ENCODE measurements around the gene BTLA. TPM values are rescaled to one million over a fixed set of nuclear protein-coding genes. Genes with fewer than 3 reads are reported as not detected.

Gene BTLA
- total and polyA plus RNA-seq, 2 of the 13 experiments (the other 11 are each of a cell fraction or from before 2014, with no cell fraction given), result not detected

- FAIRE-seq, result no peak
- H3K9ac ChIP-seq (ENCODE audit: insufficient read depth, low read depth, low read length), result no peak overlapping the region
- H3K4me3 ChIP-seq (replicated peaks in 1 of 3; ENCODE audit: insufficient read depth in 1 of 3, low read depth in 2 of 3, low read length in 3 of 3), result no peak overlapping the region
- no TSS peak for BruUV-seq (replicated peaks)
- no peaks in the 10 kb centered on the region for H3K36me3 ChIP-seq (replicated peaks in 1 of 2; ENCODE audit: control insufficient read depth in 1 of 2, insufficient read depth in 2 of 2, low read length in 2 of 2)
- CTCF ChIA-PET (ENCODE audit: low intra/inter-chr PET ratio, low total read pairs), result no interaction called here
- TF ChIP-seq GZF1 (CRISPR knock-in tag; IDR thresholded peaks at IDR 0.05) (peak; percentile 80; the same call in 1 of the 2 replicates), ZNF574 (CRISPR knock-in tag; IDR thresholded peaks at IDR 0.05) (no peak), PHB2 (IDR thresholded peaks at IDR 0.05; ENCODE audit: partially characterized antibody) (no peak), POLR2AphosphoS2 (IDR thresholded peaks at IDR 0.05; ENCODE audit: low read depth, low read length) (no peak)
- H3K27ac ChIP-seq (ENCODE audit: extremely low read length, insufficient read depth, low read length), result no peak overlapping the region
- intact Hi-C loops (cut with micrococcal nuclease; ENCODE audit: unreplicated experiment), result no loop called here
- no peaks in the 10 kb centered on the region for H3K79me2 ChIP-seq (ENCODE audit: insufficient read depth, low read length)
- no peak for DNase-seq (ENCODE audit: low spot score)
- no peak for ATAC-seq
- no peaks in the 10 kb centered on the region for H3K9me3 ChIP-seq (ENCODE audit: low read length)
- H3K4me2 ChIP-seq (ENCODE audit: low read depth, low read length), result no peak overlapping the region
- H4K20me1 ChIP-seq (ENCODE audit: insufficient read depth, low read length), result no peaks in the 10 kb centered on the region
- WGBS (ENCODE audit: low lambda C conversion rate), result 46% methylated on average over 2 of the region's 2 CpGs
- no peaks in the 10 kb centered on the region for H3K27me3 ChIP-seq (ENCODE audit: control insufficient read depth in 1 of 2, insufficient read depth in 2 of 2, low read length in 2 of 2)
- in situ Hi-C loops (cut with HindIII; ENCODE audit: extremely low pct_ligation_motif_present, low pct_unique_long_range_greater_than_20kb), result no loop called here
- H3K4me1 ChIP-seq (ENCODE audit: insufficient read depth, low read length), result no peaks in the 10 kb centered on the region
- POLR2A ChIA-PET, result no interaction called here
- H2AFZ ChIP-seq (ENCODE audit: low read length), result no peak overlapping the region
Measured at GRCh38 chr3:112425382-112425781, 73.9 kb downstream of the BTLA start.

GRCh38 chr3:112424394-112424793 is 74.9 kb downstream of the BTLA start:
- FAIRE-seq (no peak), DNase-seq (ENCODE audit: low spot score) (no peak), ATAC-seq (no peak)
- H3K27me3 ChIP-seq (ENCODE audit: control insufficient read depth in 1 of 2, insufficient read depth in 2 of 2, low read length in 2 of 2), result no peaks in the 10 kb centered on the region
- WGBS (ENCODE audit: low lambda C conversion rate), result 0% methylated on average over 1 of the region's 1 CpG
- no peak overlapping the region for H2AFZ ChIP-seq (ENCODE audit: low read length)
- in situ Hi-C loops (cut with HindIII; ENCODE audit: extremely low pct_ligation_motif_present, low pct_unique_long_range_greater_than_20kb) (no loop called here), intact Hi-C loops (cut with micrococcal nuclease; ENCODE audit: unreplicated experiment) (no loop called here)
- H3K4me2 ChIP-seq (ENCODE audit: low read depth, low read length), result no peak overlapping the region
- no peak overlapping the region for H3K27ac ChIP-seq (ENCODE audit: extremely low read length, insufficient read depth, low read length)
- H3K4me1 ChIP-seq (ENCODE audit: insufficient read depth, low read length), result no peaks in the 10 kb centered on the region
- H3K9ac ChIP-seq (ENCODE audit: insufficient read depth, low read depth, low read length), result no peak overlapping the region
- H3K36me3 ChIP-seq (replicated peaks in 1 of 2; ENCODE audit: control insufficient read depth in 1 of 2, insufficient read depth in 2 of 2, low read length in 2 of 2), result no peaks in the 10 kb centered on the region
- no peaks in the 10 kb centered on the region for H3K79me2 ChIP-seq (ENCODE audit: insufficient read depth, low read length)
- BruUV-seq (replicated peaks), result no TSS peak
- POLR2A ChIA-PET, result no interaction called here
- H3K4me3 ChIP-seq (replicated peaks in 1 of 3; ENCODE audit: insufficient read depth in 1 of 3, low read depth in 2 of 3, low read length in 3 of 3), result no peak overlapping the region
- TF ChIP-seq TAF15 (IDR thresholded peaks at IDR 0.05; ENCODE audit: low read depth, low read length, poor library complexity, severe bottlenecking), result no peak
- TF ChIP-seq NCOA1 (CRISPR knock-in tag; IDR thresholded peaks at IDR 0.05), result no peak
- no peak for TF ChIP-seq SOX5 (CRISPR knock-in tag; IDR thresholded peaks at IDR 0.05; ENCODE audit: borderline replicate concordance)
- no peak for TF ChIP-seq THAP8 (CRISPR knock-in tag; IDR thresholded peaks at IDR 0.05; ENCODE audit: borderline replicate concordance)
- TF ChIP-seq ZNF558 (CRISPR knock-in tag; IDR thresholded peaks at IDR 0.05; ENCODE audit: borderline replicate concordance), result no peak
- no peak for TF ChIP-seq XRCC5 (optimal IDR thresholded peaks at IDR 0.05; ENCODE audit: low read length)
- no peak for TF ChIP-seq DRAP1 (CRISPR knock-in tag; IDR thresholded peaks at IDR 0.05)
- TF ChIP-seq ARNTL (CRISPR knock-in tag; IDR thresholded peaks at IDR 0.05), result no peak
- no peak for TF ChIP-seq CCDC6 (CRISPR knock-in tag; IDR thresholded peaks at IDR 0.05)
- TF ChIP-seq ZNF230 (CRISPR knock-in tag; IDR thresholded peaks at IDR 0.05), result no peak
- TF ChIP-seq HNRNPH1 (optimal IDR thresholded peaks at IDR 0.05; ENCODE audit: low read depth, low read length), result no peak
- H4K20me1 ChIP-seq (ENCODE audit: insufficient read depth, low read length), result no peaks in the 10 kb centered on the region
- CTCF ChIA-PET (ENCODE audit: low intra/inter-chr PET ratio, low total read pairs), result no interaction called here
- H3K9me3 ChIP-seq (ENCODE audit: low read length), result no peaks in the 10 kb centered on the region

Measured in HepG2 (cell line).